Breast epithelium (tissue), 3 donors: ENCODE measurements around the gene C1orf105.

Experiments used
- CTCF ChIP-seq, 3 donors: fragments of 450-650 bp; IDR thresholded peaks; one replicate each; pipeline ENCODE4 v1.5.1; 2016 to 2017; ENCODE audit warnings: antibody characterized with exemption in 3 of 3, mild to moderate bottlenecking in 3 of 3, moderate library complexity in 3 of 3
- POLR2A ChIP-seq: fragments of 450-650 bp; IDR thresholded peaks from one replicate; pipeline ENCODE4 v1.6.1; 2016; ENCODE audit warnings: antibody characterized with exemption, mild to moderate bottlenecking, moderate library complexity
- POLR2AphosphoS5 ChIP-seq, 3 donors: sonication (generic); formaldehyde crosslinking; IDR thresholded peaks; one replicate each; pipeline ENCODE4 v1.6.1; 2017; ENCODE audit warnings: antibody characterized with exemption in 3 of 3

- TF ChIP-seq POLR2A = no peak
- no peak for TF ChIP-seq POLR2AphosphoS5 (IDR thresholded peaks at IDR 0.05)
- no peak for TF ChIP-seq CTCF (IDR thresholded peaks at IDR 0.05)
Measured at GRCh38 chr1:172404121-172404520, 16.4 kb upstream of the C1orf105 start.
